RWPE2 (cell line): ENCODE results near the gene PALS1.

ENCODE experiments used
- ATAC-seq: fragments of 200-7000 bp; cut with Tn5 transposase; 3 replicates; pipeline ENCODE4 v1.9.1; 2021; ENCODE audit warnings: low read depth
- DNase-seq: peaks from one replicate; pipeline ENCODE4 v3.0.0-alpha.2; 2020; ENCODE audit warnings: low spot score
- H3K27ac ChIP-seq: fragments of 450-650 bp; 2 replicates; pipeline ENCODE4 v1.5.1; 2017; ENCODE audit warnings: mild to moderate bottlenecking; ENCODE audit not compliant: poor library complexity, severe bottlenecking
- H3K27me3 ChIP-seq: fragments of 250-450 bp; sonication (Bioruptor Pico); 2 replicates; pipeline ENCODE4 v1.5.1; 2021; ENCODE audit warnings: mild to moderate bottlenecking, moderate library complexity; ENCODE audit not compliant: insufficient read depth, poor library complexity, severe bottlenecking
- H3K36me3 ChIP-seq: fragments of 250-450 bp; sonication (Bioruptor Pico); 2 replicates; pipeline ENCODE4 v1.5.1; 2020; ENCODE audit warnings: low read depth, mild to moderate bottlenecking, moderate library complexity
- H3K4me1 ChIP-seq: fragments of 250-450 bp; sonication (Bioruptor Pico); 2 replicates; pipeline ENCODE4 v1.5.1; 2021; ENCODE audit warnings: mild to moderate bottlenecking, moderate library complexity; ENCODE audit not compliant: insufficient read depth, poor library complexity, severe bottlenecking
- H3K4me3 ChIP-seq: fragments of 250-450 bp; sonication (Bioruptor Pico); 2 replicates; pipeline ENCODE4 v1.5.1; 2021; ENCODE audit warnings: mild to moderate bottlenecking, moderate library complexity; ENCODE audit not compliant: severe bottlenecking
- H3K9me3 ChIP-seq: fragments of 250-450 bp; sonication (Bioruptor Pico); 2 replicates; pipeline ENCODE4 v1.5.1; 2021; ENCODE audit warnings: mild to moderate bottlenecking, moderate library complexity; ENCODE audit not compliant: severe bottlenecking
- CTCF ChIP-seq: fragments of 450-650 bp; IDR thresholded peaks from one replicate; pipeline ENCODE4 v1.5.1; 2017; ENCODE audit warnings: mild to moderate bottlenecking, moderate library complexity; ENCODE audit not compliant: poor library complexity, severe bottlenecking

PALS1 gene

GRCh38 chr14:67228325-67228984 lies 12.8 kb upstream of the PALS1 start:
- H3K4me1 ChIP-seq: peaks cover 14% of the 10 kb centered on the region
- H3K27ac ChIP-seq: peak overlapping the region; percentile 40
- H3K9me3 ChIP-seq: no peaks in the 10 kb centered on the region
- H3K27me3 ChIP-seq: no peaks in the 10 kb centered on the region
- H3K36me3 ChIP-seq: no peaks in the 10 kb centered on the region
- ATAC-seq (peak; percentile 79), DNase-seq (no peak)
- no peak for TF ChIP-seq CTCF
- H3K4me3 ChIP-seq: peak overlapping the region; percentile 7

- H3K4me3 ChIP-seq: no peak overlapping the region
- no peak for TF ChIP-seq CTCF
- no peaks in the 10 kb centered on the region for H3K36me3 ChIP-seq
- H3K4me1 ChIP-seq: peaks cover 7% of the 10 kb centered on the region
- H3K27me3 ChIP-seq: no peaks in the 10 kb centered on the region
- DNase-seq (no peak), ATAC-seq (no peak)
- H3K27ac ChIP-seq: no peak overlapping the region
- H3K9me3 ChIP-seq: no peaks in the 10 kb centered on the region
Measured at GRCh38 chr14:67232066-67232465, 9.2 kb upstream of the PALS1 start.

GRCh38 chr14:67232621-67233020 lies 8.6 kb upstream of the PALS1 start:
- Histone ChIP-seq H3K27me3 (no peaks in the 10 kb centered on the region), H3K27ac (no peak overlapping the region), H3K36me3 (no peaks in the 10 kb centered on the region), H3K9me3 (no peaks in the 10 kb centered on the region), H3K4me1 (peaks cover 7% of the 10 kb centered on the region), H3K4me3 (no peak overlapping the region)
- DNase-seq (no peak), ATAC-seq (no peak)
- no peak for TF ChIP-seq CTCF

GRCh38 chr14:67237591-67237990 lies 3.6 kb upstream of the PALS1 start:
- Histone ChIP-seq H3K36me3 (no peaks in the 10 kb centered on the region), H3K27ac (no peak overlapping the region), H3K9me3 (no peaks in the 10 kb centered on the region), H3K4me1 (no peaks in the 10 kb centered on the region), H3K4me3 (no peak overlapping the region), H3K27me3 (no peaks in the 10 kb centered on the region)
- no peak for ATAC-seq
- TF ChIP-seq CTCF: no peak
- no peak for DNase-seq

- ATAC-seq (no peak), DNase-seq (no peak)
- no peaks in the 10 kb centered on the region for H3K27me3 ChIP-seq
- no peak overlapping the region for H3K4me3 ChIP-seq
- no peaks in the 10 kb centered on the region for H3K36me3 ChIP-seq
- H3K4me1 ChIP-seq: peaks cover 3% of the 10 kb centered on the region
- peak overlapping the region; percentile 92 for H3K27ac ChIP-seq
- no peaks in the 10 kb centered on the region for H3K9me3 ChIP-seq
- TF ChIP-seq CTCF: no peak
Measured at GRCh38 chr14:67239582-67239981, 1.7 kb upstream of the PALS1 start.
